Fibroblast of skin of right quadriceps (primary cell): Measurements from ENCODE around the gene CIROP.
A peak's percentile ranks its signal among the peaks of the same experiment; 100 is the strongest.
"Not testable (repeated sequence)": the region's sequence is repeated elsewhere in the genome, so short reads cannot be mapped to it uniquely, and the experiment has no call there.

Experiments used
- DNase-seq: peaks from one replicate; pipeline ENCODE4 v3.0.0-alpha.2; 2013

CIROP gene

DNA sequence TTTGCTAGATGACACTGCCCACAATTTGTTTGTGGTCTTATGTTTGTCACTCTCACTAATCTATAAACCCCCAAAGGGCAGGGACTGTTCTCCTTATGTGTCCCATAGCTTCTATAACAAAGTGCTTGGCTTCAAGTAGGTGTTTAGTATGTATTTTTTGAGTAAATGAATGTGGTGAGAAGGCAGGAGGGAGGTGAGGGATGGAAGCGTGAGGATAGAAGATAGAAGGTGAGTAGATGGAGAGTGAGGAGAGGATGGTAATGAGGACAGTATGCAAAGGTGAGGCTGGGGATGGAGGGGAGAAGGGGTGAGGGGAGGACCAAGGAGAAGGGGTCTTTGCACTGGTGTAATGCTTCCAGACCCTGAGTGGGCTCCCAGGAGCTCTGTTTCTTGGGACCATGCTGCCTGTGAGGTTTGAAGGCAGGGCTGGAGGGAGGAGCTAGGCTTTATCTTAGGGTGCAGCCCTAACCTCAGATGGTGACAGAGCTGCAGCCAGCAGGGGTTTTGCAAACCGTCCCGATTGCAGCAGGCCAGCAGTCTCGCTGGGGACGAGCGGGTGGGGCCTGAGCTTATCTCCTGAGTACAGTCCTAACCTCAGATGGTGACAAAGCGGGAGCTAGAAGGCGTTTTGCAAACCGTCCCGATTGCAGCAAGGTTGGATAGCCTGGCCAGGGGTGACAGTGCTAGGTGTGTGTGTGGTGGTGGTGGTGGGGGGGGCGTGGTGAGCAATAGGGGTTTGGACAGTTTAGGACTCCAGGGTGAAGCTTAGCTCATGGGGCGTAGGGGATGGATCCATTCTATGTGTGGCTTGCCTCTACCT lies 7.8 kb upstream of the CIROP start:
- DNase-seq: no peak

DNA sequence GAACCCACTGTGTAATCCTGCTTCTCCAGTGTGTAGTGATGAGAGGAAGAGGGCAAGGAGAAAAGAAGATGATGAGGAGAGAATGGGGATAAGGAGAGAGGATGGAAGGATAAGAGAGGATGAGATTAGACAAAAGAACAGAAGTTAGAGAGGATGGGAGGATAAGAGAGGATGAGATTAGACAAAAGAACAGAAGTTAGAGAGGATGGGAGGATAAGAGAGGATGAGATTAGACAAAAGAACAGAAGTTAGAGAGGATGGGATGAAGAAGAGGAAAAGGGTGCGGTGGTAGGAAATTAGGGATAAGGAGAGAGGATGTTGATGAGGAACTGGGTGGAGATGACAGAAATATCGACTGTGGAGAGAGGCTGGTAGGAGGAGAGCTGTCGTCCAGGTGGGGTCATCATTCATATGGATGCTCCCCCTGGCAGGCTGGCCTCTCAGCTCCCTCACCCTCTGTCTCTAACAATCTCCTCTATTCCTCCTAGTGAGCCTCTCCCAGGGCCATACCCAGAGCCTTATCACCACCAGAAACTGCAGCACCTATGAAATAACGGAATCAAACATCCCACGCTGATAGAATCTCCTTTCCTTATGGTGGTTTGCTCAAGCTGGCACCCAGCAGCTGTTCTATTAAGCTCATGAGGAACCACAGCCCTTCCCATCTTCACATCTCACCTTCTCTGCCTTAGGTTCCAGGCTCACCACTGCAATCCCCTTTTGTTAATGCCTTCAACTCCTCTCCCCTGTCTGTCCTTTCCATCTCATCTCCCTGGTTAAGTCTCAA lies 6.0 kb upstream of the CIROP start:
- no peak for DNase-seq

DNA sequence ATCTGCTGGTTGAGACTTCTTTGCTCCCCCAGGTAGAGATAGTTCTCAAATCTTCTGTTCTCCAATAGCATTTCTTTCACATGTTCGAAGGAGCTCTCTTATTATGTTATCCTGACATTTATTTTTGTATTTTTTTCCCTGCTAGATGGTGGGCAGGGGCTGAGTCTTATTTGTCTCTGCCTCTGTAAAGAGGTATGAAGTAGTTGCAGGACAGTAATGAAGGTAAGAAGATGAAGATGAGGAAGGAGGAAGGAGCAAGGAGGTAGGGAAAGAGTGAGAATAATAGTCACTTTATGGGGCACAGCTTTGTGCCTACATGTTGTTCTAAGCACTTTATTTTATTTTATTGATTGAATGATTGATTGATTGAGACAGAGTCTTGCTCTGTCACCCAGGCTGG lies 5.0 kb upstream of the CIROP start:
- DNase-seq: no peak

DNA sequence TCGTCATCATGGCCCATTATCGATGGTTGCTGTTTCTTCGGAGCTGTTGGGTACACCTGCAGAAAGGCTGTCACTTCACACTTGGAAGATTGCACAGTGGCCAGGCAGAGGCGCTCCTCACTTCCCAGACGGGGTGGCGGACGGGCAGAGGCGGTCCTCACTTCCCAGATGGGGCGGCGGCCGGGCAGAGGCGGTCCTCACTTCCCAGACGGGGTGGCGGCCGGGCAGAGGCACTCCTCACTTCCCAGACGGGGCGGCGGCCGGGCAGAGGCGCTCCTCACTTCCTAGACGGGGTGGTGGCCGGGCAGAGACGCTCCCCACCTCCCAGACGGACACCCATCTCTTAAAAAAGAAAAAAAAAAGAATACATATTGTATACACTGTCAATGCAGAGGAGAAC lies 3.4 kb upstream of the CIROP start:
- not testable (repeated sequence) for DNase-seq

DNA sequence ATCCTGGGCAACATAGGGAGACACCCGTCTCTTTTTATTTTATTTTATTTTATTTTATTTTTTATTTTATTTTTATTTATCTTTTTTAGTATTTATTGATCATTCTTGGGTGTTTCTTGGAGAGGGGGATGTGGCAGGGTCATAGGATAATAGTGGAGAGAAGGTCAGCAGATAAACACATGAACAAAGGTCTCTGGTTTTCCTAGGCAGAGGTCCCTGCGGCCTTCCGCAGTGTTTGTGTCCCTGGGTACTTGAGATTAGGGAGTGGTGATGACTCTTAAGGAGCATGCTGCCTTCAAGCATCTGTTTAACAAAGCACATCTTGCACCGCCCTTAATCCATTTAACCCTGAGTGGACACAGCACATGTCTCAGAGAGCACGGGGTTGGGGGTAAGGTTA lies 2.8 kb upstream of the CIROP start:
- DNase-seq: not testable (repeated sequence)

DNA sequence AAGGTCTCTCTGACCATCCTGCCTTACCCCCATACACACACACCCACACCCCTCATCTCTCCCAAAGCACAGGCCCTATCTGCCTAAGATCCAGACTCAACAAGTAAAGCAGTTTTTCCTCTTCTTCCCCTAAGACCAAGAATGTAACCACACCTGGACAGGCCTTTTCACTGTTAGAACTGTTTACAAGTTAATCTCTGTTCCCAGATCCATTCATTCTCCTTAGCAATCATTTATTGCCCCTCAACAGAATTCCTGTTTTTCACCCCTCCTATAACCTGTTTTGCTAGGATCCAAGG lies 1.9 kb upstream of the CIROP start:
- no peak for DNase-seq

DNA sequence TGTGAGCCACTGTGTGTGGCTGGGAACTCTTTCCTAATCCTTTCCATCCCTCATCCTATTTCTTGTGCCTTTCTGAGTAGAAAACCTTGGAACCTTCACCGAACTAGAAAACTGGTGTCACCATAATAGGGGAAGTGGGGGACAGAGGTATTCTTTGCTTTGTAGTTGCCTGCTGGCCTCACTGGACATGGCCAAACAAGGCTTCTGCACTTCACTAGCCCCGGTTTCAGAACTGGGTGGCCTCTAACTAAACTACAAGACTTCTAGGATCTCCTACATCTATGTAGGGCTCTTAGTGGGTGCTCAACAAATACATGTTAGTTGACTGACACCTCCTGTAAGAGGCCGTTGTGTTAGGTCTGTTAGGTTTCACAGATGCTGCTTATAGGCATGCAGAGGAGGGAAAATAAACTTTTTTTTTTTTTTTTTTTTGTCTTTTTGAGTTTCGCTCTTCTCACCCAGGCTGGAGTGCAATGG lies 597 bp upstream of the CIROP start:
- DNase-seq: no peak

DNA sequence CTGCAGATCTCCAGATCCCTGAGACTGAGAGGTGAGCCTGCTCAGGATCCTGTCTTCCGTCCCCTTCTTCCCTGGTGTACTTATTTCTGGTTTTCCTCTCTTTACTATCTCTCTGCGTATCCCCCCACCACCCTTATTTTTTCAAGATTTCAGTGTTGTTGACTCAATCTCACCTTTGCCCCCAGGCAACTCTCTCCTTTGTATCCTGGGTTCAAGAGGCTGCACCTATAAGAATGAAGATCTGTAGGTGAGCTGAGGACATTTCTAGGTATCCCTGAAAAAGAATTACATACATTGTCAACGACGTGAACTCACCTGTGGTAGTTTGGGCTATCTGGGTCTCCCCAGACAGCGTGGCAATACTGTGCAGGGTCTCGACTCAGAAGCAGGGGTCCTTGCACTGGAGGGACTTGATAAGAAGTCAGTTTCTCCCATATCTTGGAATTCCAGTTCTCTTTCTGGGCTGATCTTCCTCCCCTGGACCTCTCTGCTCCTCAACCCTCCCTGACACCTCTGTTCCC lies 659 bp downstream of the CIROP start:
- DNase-seq: no peak

DNA sequence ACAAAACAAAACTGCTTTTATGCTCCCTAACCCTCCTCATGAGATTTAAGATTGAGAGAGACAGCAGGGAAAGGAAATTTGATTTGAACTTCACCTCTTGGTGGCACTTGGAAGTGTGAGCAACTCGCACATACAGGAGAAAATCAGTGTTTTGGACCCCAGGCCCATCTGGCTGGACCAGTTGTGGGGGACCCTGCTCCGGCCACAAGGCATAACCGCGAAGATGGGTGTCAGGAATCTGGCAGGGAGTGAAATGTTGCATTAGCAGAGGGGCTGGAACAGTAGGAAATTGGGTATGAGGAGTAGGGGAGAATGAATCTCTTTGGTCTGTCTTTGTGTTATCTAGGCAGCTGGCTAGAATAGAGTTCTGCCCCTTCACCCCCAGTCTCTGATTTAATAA lies 1.2 kb downstream of the CIROP start:
- no peak for DNase-seq

DNA sequence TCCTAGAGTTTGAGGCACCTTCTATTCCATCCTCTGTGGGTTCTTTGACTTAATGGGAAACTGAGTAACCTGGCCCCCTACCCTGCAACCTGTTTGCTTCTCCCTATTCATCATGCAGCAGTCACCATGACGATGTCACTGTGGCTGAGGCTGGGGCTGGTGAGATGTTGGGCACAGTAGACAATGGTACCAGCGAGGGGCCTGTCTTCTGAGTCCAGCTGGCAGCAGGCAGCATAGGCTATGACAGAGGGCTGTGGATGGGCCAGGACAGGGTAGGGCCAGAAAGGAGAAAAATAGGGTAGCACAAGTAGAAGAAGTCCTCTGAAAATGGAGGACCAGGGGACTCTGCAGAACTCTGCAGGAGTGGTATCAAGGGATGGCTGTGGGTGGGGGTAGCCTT lies 2.0 kb downstream of the CIROP start:
- DNase-seq: no peak

DNA sequence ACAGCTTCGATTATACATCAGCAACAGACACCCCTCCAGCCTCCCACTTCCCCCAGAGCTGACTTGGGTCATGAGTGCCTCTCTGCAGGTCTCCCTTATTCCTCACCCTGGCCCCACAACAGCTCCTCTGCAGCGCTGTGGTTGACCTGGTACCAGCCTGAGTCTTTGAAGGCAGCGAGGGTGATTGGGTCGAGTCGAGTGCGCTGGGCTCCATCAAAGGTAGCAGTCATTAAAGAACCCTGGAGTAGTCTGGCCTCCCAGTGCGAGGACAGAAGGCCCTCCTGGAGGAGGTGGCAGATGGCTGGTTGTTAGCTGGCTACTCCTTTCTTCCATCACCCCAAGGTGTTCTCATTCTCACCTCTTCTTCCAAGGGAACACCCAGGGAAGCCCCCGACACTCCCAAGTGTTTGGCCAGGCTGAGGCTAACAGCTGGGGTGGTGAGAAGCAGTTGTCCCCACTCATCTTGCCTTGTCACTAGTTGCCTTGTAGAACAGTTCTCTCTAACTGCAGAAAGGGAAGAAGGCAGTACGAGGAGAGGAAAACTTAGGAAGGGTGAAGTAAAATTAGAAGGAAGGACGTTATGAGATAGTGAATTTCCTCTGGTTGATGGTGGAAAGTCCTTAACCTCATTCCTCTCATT lies 2.7 kb downstream of the CIROP start:
- no peak for DNase-seq

DNA sequence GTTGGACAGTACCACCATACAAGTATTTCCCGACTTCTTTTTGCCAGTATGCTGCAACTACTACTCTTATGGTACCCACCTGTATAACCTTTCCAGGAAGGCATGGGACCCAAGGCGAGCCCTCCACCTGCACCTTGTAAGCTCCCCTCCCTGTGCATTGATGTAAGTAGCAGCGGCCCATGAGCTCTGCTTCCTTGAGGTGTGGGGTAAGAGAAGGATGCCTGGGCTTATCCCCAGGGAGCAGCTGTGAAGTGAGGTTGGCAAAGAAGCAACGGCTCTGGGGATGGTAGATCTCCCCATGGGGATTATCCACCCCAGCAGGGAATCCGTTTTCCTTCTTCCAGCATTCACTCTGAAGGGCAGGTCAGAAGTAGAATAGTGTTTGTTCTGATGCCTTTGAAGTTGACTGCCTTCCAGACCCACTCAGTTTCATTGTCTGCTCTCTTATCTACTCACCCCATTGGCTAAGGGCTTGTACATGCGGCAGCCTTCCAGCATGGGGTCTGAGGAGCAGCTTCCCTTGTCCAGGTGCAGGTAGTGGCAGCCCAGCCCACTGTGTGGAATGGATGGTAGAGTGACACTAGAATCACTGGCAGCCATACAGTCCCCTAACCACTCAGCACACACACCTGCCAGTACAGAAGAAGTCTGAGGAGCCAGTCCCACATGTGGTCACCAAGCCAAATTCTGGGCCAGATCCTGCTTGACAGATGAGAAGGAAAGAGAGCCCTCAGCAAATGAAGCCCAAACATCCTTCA lies 3.4 kb downstream of the CIROP start:
- DNase-seq: no peak

DNA sequence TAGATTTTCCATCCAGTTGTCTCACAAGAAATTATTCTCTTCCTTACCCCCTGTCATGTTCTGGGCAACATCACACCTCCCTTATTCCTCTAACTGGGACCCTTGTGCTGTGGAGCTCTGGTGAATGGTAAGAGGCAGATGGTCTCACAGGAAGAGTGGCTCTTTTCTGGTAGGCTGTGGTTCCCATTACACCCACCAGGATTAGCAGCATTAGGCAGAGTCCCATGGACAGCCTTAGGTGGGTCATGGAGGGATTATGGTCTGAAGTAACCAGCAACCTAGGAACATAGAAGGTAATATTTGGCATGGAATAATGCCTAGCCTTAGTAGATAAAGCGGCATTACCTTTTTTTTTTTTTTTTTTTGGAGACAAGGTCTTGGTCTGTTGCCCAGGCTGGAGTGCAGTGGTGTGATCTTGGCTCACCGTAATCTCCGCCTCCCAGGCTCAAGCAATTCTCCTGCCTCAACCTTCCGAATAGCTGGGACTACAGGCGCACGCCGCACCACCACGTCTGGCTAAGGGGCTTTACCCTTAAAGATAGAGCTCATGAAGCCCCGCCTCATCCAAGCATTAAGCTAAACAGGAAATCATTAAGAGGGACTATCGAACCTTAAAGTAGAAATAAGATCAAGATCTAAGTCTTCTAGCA lies 5.5 kb downstream of the CIROP start:
- no peak for DNase-seq

DNA sequence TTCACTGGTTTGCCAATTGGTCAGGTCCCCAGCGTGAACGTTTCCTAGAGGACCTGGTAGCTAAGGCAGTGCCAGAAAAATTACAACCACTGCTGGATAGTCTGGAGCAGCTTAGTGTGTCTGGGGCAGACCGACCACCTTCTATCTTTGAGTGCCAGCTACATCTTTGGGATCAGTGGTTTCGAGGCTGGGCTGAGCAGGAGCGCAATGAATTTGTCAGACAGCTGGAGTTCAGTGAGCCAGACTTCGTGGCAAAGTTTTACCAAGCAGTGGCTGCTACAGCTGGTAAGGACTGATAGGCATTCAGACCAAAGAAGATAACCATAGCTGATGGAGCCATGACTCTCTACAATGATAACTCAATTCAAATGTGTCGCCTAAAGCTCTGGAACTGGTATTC lies 7.0 kb downstream of the CIROP start:
- DNase-seq: no peak

DNA sequence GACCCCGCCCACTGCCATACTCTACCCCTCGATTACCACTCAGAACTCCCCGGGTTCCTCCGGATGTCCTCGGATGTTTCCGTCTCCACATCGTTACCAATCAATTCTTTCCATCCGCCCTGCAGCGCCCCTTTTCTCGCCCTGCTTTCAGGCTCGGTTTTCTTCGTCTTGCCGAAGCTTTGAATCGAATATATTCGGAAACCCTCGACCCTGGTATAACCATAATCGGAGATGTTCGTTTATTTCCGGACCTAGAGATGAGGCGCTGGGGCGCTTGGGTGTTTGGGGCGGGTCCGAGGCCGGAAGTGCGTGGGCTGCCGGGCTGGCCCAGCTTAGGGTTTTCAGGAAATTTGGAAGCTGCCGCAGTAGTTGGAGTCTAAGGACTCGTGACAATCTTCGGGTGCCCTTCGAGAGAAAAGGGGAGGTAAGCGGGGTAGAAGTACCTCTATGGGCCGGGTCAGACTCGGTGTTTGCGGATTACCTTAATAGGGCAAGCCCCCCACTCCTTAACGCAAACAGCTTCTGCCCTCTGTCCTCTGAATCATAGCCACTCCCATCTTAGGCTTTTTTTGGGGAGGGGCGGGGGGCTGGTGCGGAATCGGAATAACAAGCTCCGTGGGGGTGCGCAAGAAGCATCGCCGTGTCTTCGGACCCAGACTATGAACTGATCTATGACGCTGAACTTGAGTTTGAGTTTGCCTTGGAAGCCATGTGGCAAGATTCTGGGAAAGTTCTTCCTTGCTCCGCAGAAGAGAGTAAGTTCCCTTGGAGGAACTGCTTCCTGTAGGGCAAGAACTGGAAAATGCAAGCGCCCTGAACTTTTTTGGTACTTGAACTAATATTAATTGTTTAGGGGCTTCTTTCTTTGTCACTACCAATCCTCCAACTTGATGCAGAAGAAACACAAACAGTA lies 9.3 kb downstream of the CIROP start, which contains the start of gene C14orf119:
TSS of gene C14orf119 (plus strand) at position 310 of the 913 bp plus-strand sequence. CDS start 2,154 bp downstream, outside the sequence.
- peak; percentile 100 for DNase-seq

DNA sequence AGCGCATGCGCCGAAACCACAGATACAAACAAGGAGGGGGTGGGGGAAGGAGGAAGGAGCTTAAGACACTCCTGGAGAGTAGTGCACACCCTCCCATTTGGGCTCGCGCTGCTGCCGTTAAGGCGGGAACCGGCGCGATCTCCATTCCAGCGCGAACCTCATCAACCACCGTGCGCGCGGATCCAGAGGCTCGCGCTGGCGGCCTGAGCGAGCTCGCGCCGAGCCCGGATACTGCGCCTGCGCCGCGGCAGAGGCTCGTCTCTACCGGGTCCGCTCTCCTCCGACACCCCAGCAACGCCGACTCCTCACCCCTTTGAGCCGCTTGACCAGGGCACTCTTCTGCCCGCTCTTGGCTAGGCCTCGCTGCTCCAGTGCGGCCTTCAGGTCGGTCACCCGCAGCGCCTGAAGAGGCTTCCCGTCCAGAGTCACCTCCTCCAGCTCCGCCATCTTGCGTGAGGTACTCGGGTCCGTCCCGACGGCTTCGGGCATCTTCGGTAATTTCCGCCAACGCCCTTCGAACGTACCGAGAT lies 10.1 kb downstream of the CIROP start, which contains the start of gene ACIN1:
TSS of gene ACIN1 (minus strand) at position 471 of the 530 bp plus-strand sequence. CDS start at position 447, 24 bp downstream.
- DNase-seq: peak; percentile 90

DNA sequence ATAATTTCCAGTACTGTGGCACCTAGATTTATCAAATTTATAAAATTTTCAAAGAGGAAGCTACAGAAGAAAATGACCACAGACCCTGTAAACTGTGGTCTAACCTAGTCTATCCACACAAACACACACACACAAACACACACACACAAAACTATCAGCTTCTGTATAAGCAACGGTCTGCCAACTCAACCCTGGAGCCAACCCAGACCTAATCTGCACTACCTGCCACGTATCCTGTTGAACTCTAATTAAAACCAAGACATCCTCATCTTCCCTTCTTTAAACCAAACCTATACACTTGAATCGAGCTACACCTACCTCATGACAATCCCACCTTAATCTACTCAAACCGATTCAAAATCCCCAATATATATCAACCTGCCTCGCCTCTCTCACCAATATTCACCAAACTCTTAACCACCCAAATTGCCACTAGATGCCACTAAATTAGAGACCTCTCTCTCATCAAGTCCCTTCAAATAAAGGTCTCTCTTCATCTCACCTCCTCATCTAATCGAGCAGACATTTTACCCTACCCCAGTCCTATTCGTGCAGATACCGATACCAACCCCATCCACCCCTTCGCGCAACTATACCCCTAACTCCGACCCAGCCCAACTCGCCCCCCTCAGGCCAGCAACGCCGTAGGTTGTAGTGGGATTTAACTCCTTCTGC lies 10.7 kb downstream of the CIROP start:
- no peak for DNase-seq

DNA sequence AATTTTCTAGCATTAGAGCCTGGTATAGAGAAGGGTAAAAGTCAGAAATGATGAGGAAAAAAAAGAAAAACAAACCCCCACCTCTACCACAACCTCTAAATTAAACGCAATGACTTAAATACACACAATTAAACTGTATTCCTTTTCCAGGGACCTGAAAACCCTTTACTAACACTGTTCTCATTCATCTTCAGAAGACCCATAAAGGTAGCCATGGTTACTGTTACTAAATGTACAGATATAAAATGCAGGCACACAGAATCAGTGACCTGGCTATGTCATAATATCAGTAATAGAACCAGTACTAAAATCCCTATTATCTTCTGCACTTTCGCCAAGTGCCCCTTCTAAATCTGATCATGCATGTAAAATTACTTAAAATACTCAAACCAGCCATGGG lies 11.3 kb downstream of the CIROP start:
- no peak for DNase-seq

DNA sequence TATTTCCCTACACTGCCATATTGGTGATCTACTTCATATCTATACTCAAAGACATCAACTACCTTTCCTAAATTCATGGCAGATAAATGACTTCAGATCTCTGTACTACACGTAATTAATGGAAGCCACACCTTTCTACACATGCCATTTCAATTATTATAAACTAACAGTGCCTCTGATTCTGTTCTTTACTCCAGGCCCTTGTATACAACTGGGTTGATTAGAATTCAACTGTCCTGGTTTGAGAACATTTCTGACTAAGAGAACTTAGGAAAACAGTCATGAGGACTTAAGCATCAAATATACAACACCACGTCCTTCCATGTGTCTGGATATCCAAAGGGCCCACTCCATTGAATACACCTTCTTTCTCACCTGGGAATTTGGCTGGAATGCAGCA lies 11.7 kb downstream of the CIROP start:
- no peak for DNase-seq
